DND-41 (cell line): ENCODE data around the gene CERS6.

Source experiments
- CTCF ChIP-seq: IDR thresholded peaks from 2 replicates; pipeline ENCODE4 v1.5.1; 2012; ENCODE audit warnings: borderline replicate concordance, low read length, moderate library complexity, mild to moderate bottlenecking; ENCODE audit not compliant: poor library complexity, severe bottlenecking; ENCODE audit errors: extremely low read depth
- EZH2 ChIP-seq: IDR thresholded peaks from 3 replicates; pipeline ENCODE4 v1.6.1; 2012; ENCODE audit warnings: borderline replicate concordance, low read depth, mild to moderate bottlenecking, moderate library complexity, low read length, inconsistent platforms; ENCODE audit not compliant: severe bottlenecking

GRCh38 chr2:168649562-168649961 lies 193.5 kb downstream of the CERS6 start:
- TF ChIP-seq CTCF (no peak), EZH2 (no peak)
